ENCODE data around the gene LYZL1.
"Not testable (repeated sequence)": the region's sequence is repeated elsewhere in the genome, so short reads cannot be mapped to it uniquely, and the experiment has no call there.

LYZL1 gene

GRCh38 chr10:29326299-29326698 is 37.4 kb downstream of the LYZL1 start:
- H3K27ac ChIP-seq, result no peak overlapping the region
- no peak overlapping the region for H3K4me3 ChIP-seq

GRCh38 chr10:29326886-29327745 is 38.2 kb downstream of the LYZL1 start:
- Histone ChIP-seq H3K4me3 (no peak overlapping the region), H3K27ac (no peak overlapping the region)

- H3K4me3 ChIP-seq, result no peak overlapping the region
- H3K27ac ChIP-seq, result no peak overlapping the region
Observed at GRCh38 chr10:29327746-29328102, 38.9 kb downstream of the LYZL1 start.

- H3K27ac ChIP-seq, result no peak overlapping the region
Observed at GRCh38 chr10:29328983-29329382, 40.1 kb downstream of the LYZL1 start.

GRCh38 chr10:29329420-29329819 is 40.5 kb downstream of the LYZL1 start:
- Histone ChIP-seq H3K27ac (no peak overlapping the region), H3K4me3 (no peak overlapping the region)

More at GRCh38 chr10:29328983-29329382, 40.1 kb downstream of the LYZL1 start:
- H3K4me3 ChIP-seq, result no peak overlapping the region

GRCh38 chr10:29332061-29332760 is 43.3 kb downstream of the LYZL1 start:
- Histone ChIP-seq H3K4me3 (no peak overlapping the region), H3K27ac (no peak overlapping the region)

- no peak overlapping the region for H3K4me3 ChIP-seq
- no peak overlapping the region for H3K27ac ChIP-seq
Observed at GRCh38 chr10:29332761-29333148, 43.9 kb downstream of the LYZL1 start.

- H3K4me3 ChIP-seq, H3K27ac ChIP-seq: not testable (repeated sequence)
Observed at GRCh38 chr10:29337526-29337925, 48.7 kb downstream of the LYZL1 start.

- Histone ChIP-seq H3K4me3 (no peak overlapping the region), H3K27ac (no peak overlapping the region)
Observed at GRCh38 chr10:29343607-29344038, 54.8 kb downstream of the LYZL1 start.

- H3K4me3 ChIP-seq, result no peak overlapping the region
- no peak overlapping the region for H3K27ac ChIP-seq
Observed at GRCh38 chr10:29344073-29344820, 55.4 kb downstream of the LYZL1 start.

- Histone ChIP-seq H3K4me3 (no peak overlapping the region), H3K27ac (no peak overlapping the region)
Observed at GRCh38 chr10:29345144-29345909, 56.5 kb downstream of the LYZL1 start.

GRCh38 chr10:29345910-29346209 is 57.0 kb downstream of the LYZL1 start:
- H3K27ac ChIP-seq, result no peak overlapping the region
- H3K4me3 ChIP-seq, result no peak overlapping the region

GRCh38 chr10:29346296-29347001 is 57.6 kb downstream of the LYZL1 start:
- Histone ChIP-seq H3K27ac (no peak overlapping the region), H3K4me3 (no peak overlapping the region)

GRCh38 chr10:29348836-29349235 is 60.0 kb downstream of the LYZL1 start:
- no peak overlapping the region for H3K4me3 ChIP-seq
- H3K27ac ChIP-seq, result no peak overlapping the region

- H3K27ac ChIP-seq, result no peak overlapping the region
- no peak overlapping the region for H3K4me3 ChIP-seq
Observed at GRCh38 chr10:29353305-29353704, 64.4 kb downstream of the LYZL1 start.

GRCh38 chr10:29353887-29354561 is 65.2 kb downstream of the LYZL1 start:
- Histone ChIP-seq H3K4me3 (no peak overlapping the region), H3K27ac (no peak overlapping the region)

GRCh38 chr10:29355411-29355991 is 66.6 kb downstream of the LYZL1 start:
- H3K4me3 ChIP-seq, result no peak overlapping the region
- H3K27ac ChIP-seq, result no peak overlapping the region

- Histone ChIP-seq H3K27ac (no peak overlapping the region), H3K4me3 (no peak overlapping the region)
Observed at GRCh38 chr10:29356931-29357330, 68.1 kb downstream of the LYZL1 start.
